ENCODE measurements around the gene RNF123. TPM values are rescaled to one million over a fixed set of nuclear protein-coding genes. Genes with fewer than 3 reads are reported as not detected.
A peak's percentile ranks its signal among the peaks of the same experiment; 100 is the strongest.

RNF123 gene
- total RNA-seq, 2 donors from 2014 or later, result 22.8 to 44.5 TPM

DNA sequence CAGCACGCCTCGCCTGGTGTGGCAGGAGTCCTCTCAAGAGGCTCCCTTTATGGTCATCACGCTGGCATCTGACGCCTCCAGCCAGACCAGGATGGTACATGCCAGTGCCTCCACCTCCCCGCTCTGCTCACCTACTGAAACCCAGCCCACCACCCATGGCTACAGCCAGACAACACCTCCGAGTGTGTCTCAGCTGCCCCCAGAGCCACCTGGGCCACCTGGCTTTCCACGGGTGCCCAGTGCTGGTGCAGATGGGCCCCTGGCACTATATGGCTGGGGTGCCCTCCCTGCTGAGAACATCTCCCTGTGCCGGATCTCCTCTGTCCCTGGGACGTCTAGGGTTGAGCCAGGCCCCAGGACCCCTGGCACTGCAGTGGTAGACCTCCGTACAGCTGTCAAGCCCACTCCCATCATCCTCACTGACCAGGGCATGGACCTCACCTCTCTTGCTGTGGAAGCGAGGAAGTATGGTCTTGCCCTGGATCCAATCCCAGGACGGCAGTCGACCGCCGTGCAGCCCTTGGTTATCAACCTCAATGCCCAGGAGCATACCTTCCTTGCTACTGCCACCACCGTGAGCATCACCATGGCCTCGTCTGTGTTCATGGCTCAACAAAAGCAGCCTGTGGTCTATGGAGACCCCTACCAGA lies 35.1 kb upstream of the RNF123 start:
- Mint-ChIP-seq H3K27me3 (no peaks in the 10 kb centered on the region), H3K9me3 (no peaks in the 10 kb centered on the region), H3K27ac (no peak overlapping the region), H3K4me3 (no peak overlapping the region), H3K36me3 (ENCODE audit: low read depth) (no peaks in the 10 kb centered on the region), H3K4me1 (no peaks in the 10 kb centered on the region)
- no peak for ATAC-seq (replicated peaks)

- H3K27ac Mint-ChIP-seq, result no peak overlapping the region
- H3K27me3 Mint-ChIP-seq, result no peaks in the 10 kb centered on the region
- H3K4me1 Mint-ChIP-seq, result no peaks in the 10 kb centered on the region
- H3K36me3 Mint-ChIP-seq (ENCODE audit: low read depth), result no peaks in the 10 kb centered on the region
- no peaks in the 10 kb centered on the region for H3K9me3 Mint-ChIP-seq
- no peak for ATAC-seq (replicated peaks)
- H3K4me3 Mint-ChIP-seq, result no peak overlapping the region
These were observed 34.3 kb upstream of the RNF123 start for GRCh38 chr3:49654955-49655556.

GRCh38 chr3:49655731-49656285 lies 33.5 kb upstream of the RNF123 start:
- H3K27ac Mint-ChIP-seq, result no peak overlapping the region
- no peaks in the 10 kb centered on the region for H3K4me1 Mint-ChIP-seq
- H3K4me3 Mint-ChIP-seq, result no peak overlapping the region
- no peak for ATAC-seq (replicated peaks)
- no peaks in the 10 kb centered on the region for H3K27me3 Mint-ChIP-seq
- H3K9me3 Mint-ChIP-seq, result no peaks in the 10 kb centered on the region
- H3K36me3 Mint-ChIP-seq (ENCODE audit: low read depth), result no peaks in the 10 kb centered on the region

DNA sequence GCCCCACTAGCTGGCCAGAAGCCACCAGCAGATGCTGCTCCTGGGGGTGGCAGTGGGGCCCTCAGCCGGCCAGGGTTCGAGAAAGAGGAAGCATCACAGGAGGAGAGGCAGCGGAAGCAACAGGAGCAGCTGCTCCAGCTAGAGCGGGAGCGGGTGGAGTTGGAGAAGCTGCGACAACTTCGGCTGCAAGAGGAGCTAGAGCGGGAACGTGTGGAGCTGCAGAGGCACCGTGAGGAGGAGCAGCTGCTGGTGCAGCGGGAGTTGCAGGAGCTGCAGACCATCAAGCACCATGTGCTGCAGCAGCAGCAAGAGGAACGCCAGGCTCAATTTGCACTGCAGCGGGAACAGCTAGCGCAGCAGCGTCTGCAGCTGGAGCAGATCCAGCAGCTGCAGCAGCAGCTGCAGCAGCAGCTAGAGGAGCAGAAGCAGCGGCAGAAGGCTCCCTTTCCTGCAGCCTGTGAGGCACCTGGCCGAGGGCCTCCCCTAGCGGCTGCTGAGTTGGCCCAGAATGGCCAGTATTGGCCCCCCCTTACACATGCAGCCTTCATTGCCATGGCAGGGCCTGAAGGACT lies 32.7 kb upstream of the RNF123 start:
- no peaks in the 10 kb centered on the region for H3K4me1 Mint-ChIP-seq
- H3K27me3 Mint-ChIP-seq, result no peaks in the 10 kb centered on the region
- H3K9me3 Mint-ChIP-seq, result no peaks in the 10 kb centered on the region
- H3K27ac Mint-ChIP-seq, result no peak overlapping the region
- ATAC-seq (replicated peaks), result no peak
- no peak overlapping the region for H3K4me3 Mint-ChIP-seq
- H3K36me3 Mint-ChIP-seq (ENCODE audit: low read depth), result no peaks in the 10 kb centered on the region

DNA sequence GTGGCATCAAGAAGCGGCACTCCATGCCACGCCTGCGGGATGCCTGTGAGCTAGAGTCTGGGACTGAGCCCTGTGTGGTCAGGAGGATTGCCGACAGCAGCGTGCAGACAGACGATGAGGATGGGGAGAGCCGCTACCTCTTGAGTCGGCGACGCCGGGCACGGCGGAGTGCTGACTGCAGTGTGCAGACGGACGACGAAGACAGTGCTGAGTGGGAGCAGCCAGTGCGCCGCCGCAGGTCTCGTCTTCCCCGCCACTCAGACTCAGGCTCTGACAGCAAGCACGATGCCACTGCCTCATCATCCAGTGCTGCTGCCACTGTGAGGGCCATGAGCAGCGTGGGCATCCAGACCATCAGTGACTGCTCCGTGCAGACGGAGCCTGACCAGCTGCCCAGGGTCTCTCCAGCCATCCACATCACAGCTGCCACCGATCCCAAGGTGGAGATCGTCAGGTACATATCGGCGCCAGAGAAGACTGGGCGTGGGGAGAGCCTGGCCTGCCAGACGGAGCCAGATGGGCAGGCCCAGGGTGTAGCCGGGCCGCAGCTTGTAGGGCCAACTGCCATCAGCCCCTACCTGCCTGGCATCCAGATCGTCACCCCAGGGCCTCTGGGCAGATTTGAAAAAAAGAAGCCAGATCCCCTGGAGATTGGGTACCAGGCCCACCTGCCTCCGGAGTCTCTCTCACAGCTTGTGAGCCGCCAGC lies 32.0 kb upstream of the RNF123 start:
- Mint-ChIP-seq H3K36me3 (ENCODE audit: low read depth) (no peaks in the 10 kb centered on the region), H3K9me3 (no peaks in the 10 kb centered on the region), H3K4me3 (no peak overlapping the region), H3K27ac (no peak overlapping the region), H3K4me1 (no peaks in the 10 kb centered on the region), H3K27me3 (no peaks in the 10 kb centered on the region)
- ATAC-seq (replicated peaks), result no peak

- Mint-ChIP-seq H3K36me3 (ENCODE audit: low read depth) (no peaks in the 10 kb centered on the region), H3K4me1 (no peaks in the 10 kb centered on the region), H3K4me3 (no peak overlapping the region), H3K27me3 (no peaks in the 10 kb centered on the region), H3K9me3 (no peaks in the 10 kb centered on the region), H3K27ac (no peak overlapping the region)
- no peak for ATAC-seq (replicated peaks)
These were observed 30.6 kb upstream of the RNF123 start for GRCh38 chr3:49658711-49659110.

DNA sequence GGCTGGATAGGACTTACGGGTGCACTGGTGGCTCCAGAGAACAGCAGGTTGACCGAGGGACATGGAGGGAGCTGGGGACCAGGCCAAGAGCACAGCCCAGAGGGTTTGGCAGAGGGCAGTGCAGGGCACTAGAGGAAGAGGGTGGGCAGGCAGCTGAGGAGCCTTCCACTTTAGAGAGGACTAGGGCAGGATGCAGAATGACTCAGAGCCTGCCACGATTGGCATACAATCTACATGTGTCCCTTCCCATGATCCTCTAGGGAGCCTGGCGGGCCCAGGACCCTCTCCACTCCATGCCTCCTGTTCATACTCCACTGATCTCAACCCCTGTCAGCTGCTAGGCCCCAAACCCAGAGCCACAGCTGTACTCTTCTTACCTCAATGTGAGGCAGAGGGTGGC lies 29.6 kb upstream of the RNF123 start:
- Mint-ChIP-seq H3K4me3 (no peak overlapping the region), H3K36me3 (ENCODE audit: low read depth) (no peaks in the 10 kb centered on the region), H3K9me3 (no peaks in the 10 kb centered on the region), H3K4me1 (no peaks in the 10 kb centered on the region), H3K27ac (no peak overlapping the region), H3K27me3 (no peaks in the 10 kb centered on the region)
- ATAC-seq (replicated peaks), result no peak

DNA sequence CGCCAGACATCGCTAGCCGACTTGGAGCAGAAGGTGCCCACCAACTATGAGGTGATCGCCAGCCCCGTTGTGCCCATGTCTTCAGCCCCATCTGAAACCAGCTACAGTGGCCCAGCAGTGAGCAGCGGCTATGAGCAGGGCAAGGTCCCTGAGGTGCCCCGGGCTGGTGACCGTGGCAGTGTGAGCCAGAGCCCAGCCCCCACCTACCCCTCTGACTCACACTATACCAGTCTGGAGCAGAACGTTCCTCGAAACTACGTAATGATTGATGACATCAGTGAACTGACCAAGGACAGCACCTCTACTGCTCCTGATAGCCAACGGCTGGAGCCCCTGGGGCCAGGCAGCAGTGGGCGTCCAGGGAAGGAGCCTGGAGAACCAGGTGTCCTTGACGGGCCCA lies 28.1 kb upstream of the RNF123 start:
- ATAC-seq (replicated peaks), result no peak
- Mint-ChIP-seq H3K27ac (no peak overlapping the region), H3K9me3 (no peaks in the 10 kb centered on the region), H3K4me1 (no peaks in the 10 kb centered on the region), H3K27me3 (no peaks in the 10 kb centered on the region), H3K36me3 (ENCODE audit: low read depth) (no peaks in the 10 kb centered on the region), H3K4me3 (no peak overlapping the region)

- H3K36me3 Mint-ChIP-seq (ENCODE audit: low read depth), result no peaks in the 10 kb centered on the region
- H3K27ac Mint-ChIP-seq, result no peak overlapping the region
- no peaks in the 10 kb centered on the region for H3K4me1 Mint-ChIP-seq
- no peaks in the 10 kb centered on the region for H3K27me3 Mint-ChIP-seq
- no peak for ATAC-seq (replicated peaks)
- no peak overlapping the region for H3K4me3 Mint-ChIP-seq
- H3K9me3 Mint-ChIP-seq, result no peaks in the 10 kb centered on the region
These were observed 27.3 kb upstream of the RNF123 start for GRCh38 chr3:49662021-49662420.

- no peaks in the 10 kb centered on the region for H3K27me3 Mint-ChIP-seq
These were observed 26.5 kb upstream of the RNF123 start for GRCh38 chr3:49662720-49663413.

GRCh38 chr3:49663831-49664230 lies 25.5 kb upstream of the RNF123 start:
- H3K9me3 Mint-ChIP-seq, result no peaks in the 10 kb centered on the region
- no peak overlapping the region for H3K4me3 Mint-ChIP-seq
- H3K27ac Mint-ChIP-seq, result no peak overlapping the region
- no peaks in the 10 kb centered on the region for H3K4me1 Mint-ChIP-seq
- H3K36me3 Mint-ChIP-seq (ENCODE audit: low read depth), result no peaks in the 10 kb centered on the region
- no peak for ATAC-seq (replicated peaks)
- no peaks in the 10 kb centered on the region for H3K27me3 Mint-ChIP-seq

More at GRCh38 chr3:49662720-49663413, 26.5 kb upstream of the RNF123 start:
- ATAC-seq (replicated peaks), result no peak
- Mint-ChIP-seq H3K27ac (no peak overlapping the region), H3K9me3 (no peaks in the 10 kb centered on the region), H3K4me1 (no peaks in the 10 kb centered on the region), H3K36me3 (ENCODE audit: low read depth) (no peaks in the 10 kb centered on the region), H3K4me3 (no peak overlapping the region)

GRCh38 chr3:49664300-49664699 lies 25.1 kb upstream of the RNF123 start:
- Mint-ChIP-seq H3K36me3 (ENCODE audit: low read depth) (no peaks in the 10 kb centered on the region), H3K4me1 (no peaks in the 10 kb centered on the region), H3K27ac (no peak overlapping the region), H3K9me3 (no peaks in the 10 kb centered on the region), H3K27me3 (no peaks in the 10 kb centered on the region), H3K4me3 (no peak overlapping the region)
- ATAC-seq (replicated peaks), result no peak

DNA sequence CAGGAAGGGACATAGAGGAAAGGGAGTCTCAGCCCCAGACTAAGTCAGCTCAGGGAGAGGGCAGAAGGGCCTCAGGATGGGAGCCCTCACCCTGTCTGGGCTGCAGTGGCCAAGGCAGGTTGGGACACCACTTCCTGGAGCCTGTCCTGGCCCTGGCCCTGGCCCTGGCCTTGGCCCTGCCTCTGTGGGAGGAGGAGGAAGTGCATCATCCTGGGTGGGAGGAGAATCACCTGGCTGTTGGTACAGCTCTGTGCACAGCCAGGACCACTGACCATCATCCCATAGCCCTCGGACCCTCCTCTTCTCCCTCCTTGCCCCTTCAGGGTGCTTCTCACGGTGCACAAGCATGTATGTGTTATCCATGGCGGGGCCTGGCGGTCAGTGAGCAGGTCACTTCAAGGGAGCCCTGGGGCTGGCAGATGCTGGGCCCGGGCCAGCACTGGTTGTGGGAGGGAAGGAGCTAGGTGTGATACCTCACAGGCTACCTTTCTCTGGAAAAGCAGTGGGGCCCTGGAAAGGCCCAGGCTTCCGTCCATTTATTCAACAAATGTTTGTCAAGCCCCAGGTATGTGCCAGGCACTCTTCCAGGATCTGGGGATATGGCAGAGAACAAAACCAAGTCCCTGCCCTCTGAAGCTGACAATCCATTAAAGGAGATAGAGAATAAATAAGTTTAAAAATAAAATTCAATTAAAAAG lies 23.4 kb upstream of the RNF123 start:
- Mint-ChIP-seq H3K4me1 (no peaks in the 10 kb centered on the region), H3K9me3 (no peaks in the 10 kb centered on the region), H3K36me3 (ENCODE audit: low read depth) (no peaks in the 10 kb centered on the region), H3K4me3 (no peak overlapping the region), H3K27ac (no peak overlapping the region), H3K27me3 (no peaks in the 10 kb centered on the region)
- ATAC-seq (replicated peaks), result peak; percentile 28

GRCh38 chr3:49666592-49666991 lies 22.8 kb upstream of the RNF123 start:
- no peaks in the 10 kb centered on the region for H3K27me3 Mint-ChIP-seq
- H3K36me3 Mint-ChIP-seq (ENCODE audit: low read depth), result no peaks in the 10 kb centered on the region
- no peak for ATAC-seq (replicated peaks)
- no peak overlapping the region for H3K4me3 Mint-ChIP-seq
- no peak overlapping the region for H3K27ac Mint-ChIP-seq
- no peaks in the 10 kb centered on the region for H3K4me1 Mint-ChIP-seq
- no peaks in the 10 kb centered on the region for H3K9me3 Mint-ChIP-seq

Data from activated T-helper 17 cell treated with anti-CD3 and anti-CD28 coated beads, Interleukin-2, amount 50 U/mL, for 72 hours (primary cell).